Measurements from ENCODE around the gene HAPLN1. TPM values are rescaled to one million over a fixed set of nuclear protein-coding genes. Genes with fewer than 3 reads are reported as not detected.

HAPLN1 gene
- total and polyA plus RNA-seq, 4 donors, result 0.67 to 9.1 (median 2.5) TPM

DNA sequence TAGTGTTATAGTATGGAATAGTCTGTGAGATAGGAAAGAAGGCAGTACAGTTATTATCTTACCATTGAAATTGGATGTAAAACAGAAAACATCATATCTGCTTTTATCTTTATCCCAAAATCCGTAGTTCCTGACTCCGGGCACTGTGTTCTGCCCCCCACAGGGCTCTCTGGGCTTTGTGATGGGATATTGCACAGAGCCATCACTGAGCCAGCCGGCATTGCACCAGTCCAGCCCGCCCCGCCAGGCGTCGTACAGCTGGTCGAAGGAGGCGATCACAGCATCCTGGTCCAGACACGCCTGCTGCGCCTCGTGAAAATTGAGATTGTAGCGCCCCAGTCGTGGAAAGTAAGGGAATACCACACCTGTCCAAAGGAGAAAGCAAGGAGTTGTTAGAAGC is 76.4 kb downstream of the HAPLN1 start:
- Histone ChIP-seq H3K27ac (ENCODE audit: low read depth in 1 of 2, low read length in 2 of 2) (no peak overlapping the region), H3K4me3 (ENCODE audit: low read length in 2 of 2) (no peak overlapping the region), H3K36me3 (ENCODE audit: control insufficient read depth in 1 of 2, insufficient read depth in 2 of 2, low read length in 1 of 2) (no peaks in the 10 kb centered on the region), H3K4me1 (ENCODE audit: control insufficient read depth in 1 of 2, insufficient read depth in 2 of 2, low read length in 2 of 2) (no peaks in the 10 kb centered on the region), H3K27me3 (ENCODE audit: control insufficient read depth in 1 of 2, insufficient read depth in 2 of 2, low read length in 1 of 2) (no peaks in the 10 kb centered on the region), H3K9me3 (ENCODE audit: control insufficient read depth, low read length) (no peaks in the 10 kb centered on the region)
- no peak for DNase-seq
- WGBS, 2 donors, result 85 to 87% methylated on average over 14 of the region's 14 CpGs
- no peak for ATAC-seq (ENCODE audit: low FRiP score)
- intact Hi-C loops (cut with DNase I), result no loop called here

GRCh38 chr5:83641946-83642345 is 78.7 kb downstream of the HAPLN1 start:
- H3K4me1 ChIP-seq (ENCODE audit: control insufficient read depth in 1 of 2, insufficient read depth in 2 of 2, low read length in 2 of 2), result no peaks in the 10 kb centered on the region
- H3K9me3 ChIP-seq (ENCODE audit: control insufficient read depth, low read length), result no peaks in the 10 kb centered on the region
- intact Hi-C loops (cut with DNase I), result no loop called here
- ATAC-seq (ENCODE audit: low FRiP score) (no peak), DNase-seq (no peak)
- H3K4me3 ChIP-seq (ENCODE audit: low read length in 2 of 2), result no peak overlapping the region
- H3K27ac ChIP-seq (ENCODE audit: low read depth in 1 of 2, low read length in 2 of 2), result no peak overlapping the region
- 93% methylated on average over 3 of the region's 3 CpGs for WGBS, 2 donors
- no peaks in the 10 kb centered on the region for H3K27me3 ChIP-seq (ENCODE audit: control insufficient read depth in 1 of 2, insufficient read depth in 2 of 2, low read length in 1 of 2)
- no peaks in the 10 kb centered on the region for H3K36me3 ChIP-seq (ENCODE audit: control insufficient read depth in 1 of 2, insufficient read depth in 2 of 2, low read length in 1 of 2)

- no peak overlapping the region for H3K27ac ChIP-seq (ENCODE audit: low read depth in 1 of 2, low read length in 2 of 2)
- intact Hi-C loops (cut with DNase I), result no loop called here
- H3K4me3 ChIP-seq (ENCODE audit: low read length in 2 of 2), result no peak overlapping the region
Observed at GRCh38 chr5:83639911-83640310, 80.7 kb downstream of the HAPLN1 start.

GRCh38 chr5:83636156-83636555 is 84.5 kb downstream of the HAPLN1 start:
- no peak for DNase-seq
- 48 to 50% methylated on average over 6 of the region's 6 CpGs for WGBS, 2 donors

More at GRCh38 chr5:83639911-83640310, 80.7 kb downstream of the HAPLN1 start:
- no peaks in the 10 kb centered on the region for H3K9me3 ChIP-seq (ENCODE audit: control insufficient read depth, low read length)
- H3K4me1 ChIP-seq (ENCODE audit: control insufficient read depth in 1 of 2, insufficient read depth in 2 of 2, low read length in 2 of 2), result no peaks in the 10 kb centered on the region
- ATAC-seq (ENCODE audit: low FRiP score), result no peak
- no peaks in the 10 kb centered on the region for H3K36me3 ChIP-seq (ENCODE audit: control insufficient read depth in 1 of 2, insufficient read depth in 2 of 2, low read length in 1 of 2)
- H3K27me3 ChIP-seq (ENCODE audit: control insufficient read depth in 1 of 2, insufficient read depth in 2 of 2, low read length in 1 of 2), result no peaks in the 10 kb centered on the region
- 89 to 98% methylated on average over 1 of the region's 1 CpG for WGBS, 2 donors
- DNase-seq, result no peak

GRCh38 chr5:83633285-83633684 is 87.4 kb downstream of the HAPLN1 start:
- no peak for ATAC-seq (ENCODE audit: low FRiP score)
- Histone ChIP-seq H3K27ac (ENCODE audit: low read depth in 1 of 2, low read length in 2 of 2) (no peak overlapping the region), H3K36me3 (ENCODE audit: control insufficient read depth in 1 of 2, insufficient read depth in 2 of 2, low read length in 1 of 2) (no peaks in the 10 kb centered on the region), H3K4me1 (ENCODE audit: control insufficient read depth in 1 of 2, insufficient read depth in 2 of 2, low read length in 2 of 2) (no peaks in the 10 kb centered on the region), H3K9me3 (ENCODE audit: control insufficient read depth, low read length) (no peaks in the 10 kb centered on the region), H3K27me3 (ENCODE audit: control insufficient read depth in 1 of 2, insufficient read depth in 2 of 2, low read length in 1 of 2) (no peaks in the 10 kb centered on the region), H3K4me3 (ENCODE audit: low read length in 2 of 2) (no peak overlapping the region)
- no peak for DNase-seq
- intact Hi-C loops (cut with DNase I), result no loop called here
- WGBS, 2 donors, result 92 to 96% methylated on average over 2 of the region's 2 CpGs

More at GRCh38 chr5:83636156-83636555, 84.5 kb downstream of the HAPLN1 start:
- no peak overlapping the region for H3K27ac ChIP-seq (ENCODE audit: low read depth in 1 of 2, low read length in 2 of 2)
- no peaks in the 10 kb centered on the region for H3K36me3 ChIP-seq (ENCODE audit: control insufficient read depth in 1 of 2, insufficient read depth in 2 of 2, low read length in 1 of 2)
- H3K9me3 ChIP-seq (ENCODE audit: control insufficient read depth, low read length), result no peaks in the 10 kb centered on the region
- intact Hi-C loops (cut with DNase I), result no loop called here
- no peaks in the 10 kb centered on the region for H3K27me3 ChIP-seq (ENCODE audit: control insufficient read depth in 1 of 2, insufficient read depth in 2 of 2, low read length in 1 of 2)
- H3K4me3 ChIP-seq (ENCODE audit: low read length in 2 of 2), result no peak overlapping the region
- ATAC-seq (ENCODE audit: low FRiP score), result no peak
- H3K4me1 ChIP-seq (ENCODE audit: control insufficient read depth in 1 of 2, insufficient read depth in 2 of 2, low read length in 2 of 2), result no peaks in the 10 kb centered on the region

- ATAC-seq (ENCODE audit: low FRiP score), result no peak
- intact Hi-C loops (cut with DNase I), result no loop called here
- WGBS, 2 donors, result 60% methylated on average over 4 of the region's 4 CpGs
- no peak overlapping the region for H3K27ac ChIP-seq (ENCODE audit: low read depth in 1 of 2, low read length in 2 of 2)
- H3K27me3 ChIP-seq (ENCODE audit: control insufficient read depth in 1 of 2, insufficient read depth in 2 of 2, low read length in 1 of 2), result no peaks in the 10 kb centered on the region
- H3K9me3 ChIP-seq (ENCODE audit: control insufficient read depth, low read length), result no peaks in the 10 kb centered on the region
- DNase-seq, result no peak
- no peak overlapping the region for H3K4me3 ChIP-seq (ENCODE audit: low read length in 2 of 2)
- no peaks in the 10 kb centered on the region for H3K4me1 ChIP-seq (ENCODE audit: control insufficient read depth in 1 of 2, insufficient read depth in 2 of 2, low read length in 2 of 2)
- H3K36me3 ChIP-seq (ENCODE audit: control insufficient read depth in 1 of 2, insufficient read depth in 2 of 2, low read length in 1 of 2), result no peaks in the 10 kb centered on the region
Observed at GRCh38 chr5:83632874-83633273, 87.8 kb downstream of the HAPLN1 start.

- H3K9me3 ChIP-seq (ENCODE audit: control insufficient read depth, low read length), result peaks cover 1% of the 10 kb centered on the region
- no peaks in the 10 kb centered on the region for H3K27me3 ChIP-seq (ENCODE audit: control insufficient read depth in 1 of 2, insufficient read depth in 2 of 2, low read length in 1 of 2)
- ATAC-seq (ENCODE audit: low FRiP score), result no peak
- H3K27ac ChIP-seq (ENCODE audit: low read depth in 1 of 2, low read length in 2 of 2), result no peak overlapping the region
- intact Hi-C loops (cut with DNase I), result no loop called here
- WGBS, 2 donors, result 17 to 22% methylated on average over 2 of the region's 2 CpGs
- DNase-seq, result no peak
- H3K4me1 ChIP-seq (ENCODE audit: control insufficient read depth in 1 of 2, insufficient read depth in 2 of 2, low read length in 2 of 2), result no peaks in the 10 kb centered on the region
- H3K4me3 ChIP-seq (ENCODE audit: low read length in 2 of 2), result no peak overlapping the region
- H3K36me3 ChIP-seq (ENCODE audit: control insufficient read depth in 1 of 2, insufficient read depth in 2 of 2, low read length in 1 of 2), result no peaks in the 10 kb centered on the region
Observed at GRCh38 chr5:83628360-83628759, 92.3 kb downstream of the HAPLN1 start.

DNA sequence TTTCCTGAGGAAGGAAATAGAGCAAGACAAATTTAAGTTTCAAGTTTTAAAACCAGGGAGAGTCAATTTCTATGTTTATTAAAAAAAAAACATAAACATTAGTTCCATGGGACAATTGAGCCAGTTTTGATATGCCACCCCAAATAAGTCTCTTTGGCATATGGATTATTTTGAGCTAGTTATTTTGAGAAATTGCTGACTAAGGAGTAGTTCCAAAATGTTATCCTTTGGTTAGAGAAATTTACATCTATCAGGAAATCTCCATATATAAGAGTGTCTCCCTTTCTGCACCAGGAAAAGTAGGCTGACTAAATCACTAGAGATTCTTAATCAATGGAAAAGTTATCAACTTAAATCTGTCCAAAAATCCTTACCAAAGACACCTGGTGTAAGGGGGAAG is 105.8 kb downstream of the HAPLN1 start:
- no peaks in the 10 kb centered on the region for H3K4me1 ChIP-seq (ENCODE audit: control insufficient read depth in 1 of 2, insufficient read depth in 2 of 2, low read length in 2 of 2)
- intact Hi-C loops (cut with DNase I), result no loop called here
- H3K4me3 ChIP-seq (ENCODE audit: low read length in 2 of 2), result no peak overlapping the region
- H3K27me3 ChIP-seq (ENCODE audit: control insufficient read depth in 1 of 2, insufficient read depth in 2 of 2, low read length in 1 of 2), result no peaks in the 10 kb centered on the region
- H3K9me3 ChIP-seq (ENCODE audit: control insufficient read depth, low read length), result peaks cover 5% of the 10 kb centered on the region
- no peak overlapping the region for H3K27ac ChIP-seq (ENCODE audit: low read depth in 1 of 2, low read length in 2 of 2)
- DNase-seq (no peak), ATAC-seq (ENCODE audit: low FRiP score) (no peak)
- no peaks in the 10 kb centered on the region for H3K36me3 ChIP-seq (ENCODE audit: control insufficient read depth in 1 of 2, insufficient read depth in 2 of 2, low read length in 1 of 2)

GRCh38 chr5:83608122-83608521 is 112.5 kb downstream of the HAPLN1 start:
- H3K4me1 ChIP-seq (ENCODE audit: control insufficient read depth in 1 of 2, insufficient read depth in 2 of 2, low read length in 2 of 2), result no peaks in the 10 kb centered on the region
- peak; percentile 61 for ATAC-seq (ENCODE audit: low FRiP score)
- no peak for DNase-seq
- WGBS, 2 donors, result 4% methylated on average over 3 of the region's 3 CpGs
- H3K27me3 ChIP-seq (ENCODE audit: control insufficient read depth in 1 of 2, insufficient read depth in 2 of 2, low read length in 1 of 2), result no peaks in the 10 kb centered on the region
- no peaks in the 10 kb centered on the region for H3K9me3 ChIP-seq (ENCODE audit: control insufficient read depth, low read length)
- intact Hi-C loops (cut with DNase I), result no loop called here
- H3K27ac ChIP-seq (ENCODE audit: low read depth in 1 of 2, low read length in 2 of 2), result no peak overlapping the region
- no peak overlapping the region for H3K4me3 ChIP-seq (ENCODE audit: low read length in 2 of 2)
- no peaks in the 10 kb centered on the region for H3K36me3 ChIP-seq (ENCODE audit: control insufficient read depth in 1 of 2, insufficient read depth in 2 of 2, low read length in 1 of 2)

Data from aorta (tissue), 5 donors.